VCaP (cell line): ENCODE results near the gene FKBP8.

Source experiments
- H3K27ac ChIP-seq: fragments of 450-650 bp; 2 replicates; pipeline ENCODE4 v1.5.1; 2017
- TF ChIP-seq, protein P1 (sequence below): fragments of 450-650 bp; conservative IDR thresholded peaks from 2 replicates; pipeline ENCODE4 v1.5.1; 2017; ENCODE audit warnings: mild to moderate bottlenecking, moderate library complexity

Gene FKBP8

DNA sequence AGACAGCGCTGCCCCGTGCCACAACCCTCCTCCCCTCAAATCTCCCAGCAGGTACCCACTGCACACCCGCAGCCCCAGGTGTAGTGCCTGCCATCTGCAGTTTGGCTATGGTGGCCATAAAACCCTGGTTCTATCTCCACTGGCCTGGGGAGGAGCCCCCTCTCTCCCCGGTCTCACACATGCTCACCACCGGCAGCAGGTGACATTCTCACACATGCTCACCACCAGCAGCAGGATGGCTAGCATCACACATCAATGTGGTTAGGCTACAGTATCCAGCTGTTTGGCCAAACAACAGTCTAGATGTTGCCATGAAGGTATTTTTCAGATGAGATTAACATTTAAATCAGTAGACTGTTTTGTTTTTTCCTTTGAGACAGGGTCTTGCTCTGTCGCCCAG is 52.6 kb downstream of the FKBP8 start:
- H3K27ac ChIP-seq: no peak overlapping the region
- TF ChIP-seq, protein P1, sequence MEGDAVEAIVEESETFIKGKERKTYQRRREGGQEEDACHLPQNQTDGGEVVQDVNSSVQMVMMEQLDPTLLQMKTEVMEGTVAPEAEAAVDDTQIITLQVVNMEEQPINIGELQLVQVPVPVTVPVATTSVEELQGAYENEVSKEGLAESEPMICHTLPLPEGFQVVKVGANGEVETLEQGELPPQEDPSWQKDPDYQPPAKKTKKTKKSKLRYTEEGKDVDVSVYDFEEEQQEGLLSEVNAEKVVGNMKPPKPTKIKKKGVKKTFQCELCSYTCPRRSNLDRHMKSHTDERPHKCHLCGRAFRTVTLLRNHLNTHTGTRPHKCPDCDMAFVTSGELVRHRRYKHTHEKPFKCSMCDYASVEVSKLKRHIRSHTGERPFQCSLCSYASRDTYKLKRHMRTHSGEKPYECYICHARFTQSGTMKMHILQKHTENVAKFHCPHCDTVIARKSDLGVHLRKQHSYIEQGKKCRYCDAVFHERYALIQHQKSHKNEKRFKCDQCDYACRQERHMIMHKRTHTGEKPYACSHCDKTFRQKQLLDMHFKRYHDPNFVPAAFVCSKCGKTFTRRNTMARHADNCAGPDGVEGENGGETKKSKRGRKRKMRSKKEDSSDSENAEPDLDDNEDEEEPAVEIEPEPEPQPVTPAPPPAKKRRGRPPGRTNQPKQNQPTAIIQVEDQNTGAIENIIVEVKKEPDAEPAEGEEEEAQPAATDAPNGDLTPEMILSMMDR: no peak

DNA sequence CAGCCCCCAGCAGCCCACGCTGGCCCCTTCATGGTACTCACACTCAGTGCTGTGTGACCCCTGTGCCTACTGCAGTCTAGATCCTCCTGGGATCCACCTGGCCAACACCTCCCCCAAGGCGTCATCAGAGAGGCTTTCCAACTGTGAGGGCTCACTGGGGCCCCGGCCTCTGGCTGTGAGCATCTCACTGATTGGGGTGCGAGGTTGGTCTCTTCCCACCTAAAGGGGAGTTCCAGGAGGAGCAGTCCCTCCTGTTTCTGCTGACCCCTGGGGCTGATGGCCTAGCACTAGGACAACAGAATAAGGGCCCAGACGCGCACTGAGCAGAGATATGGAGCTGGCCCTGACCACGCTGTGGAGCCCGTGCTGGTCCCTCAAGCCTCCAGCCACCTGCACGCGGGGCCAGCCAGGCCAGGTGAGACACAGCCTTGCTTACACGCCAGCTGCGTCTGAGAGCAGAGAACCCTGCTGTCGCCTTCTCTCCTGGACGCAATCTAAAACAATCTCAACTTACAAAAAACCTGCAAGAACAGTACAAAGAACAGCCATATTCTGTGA is 53.7 kb downstream of the FKBP8 start:
- TF ChIP-seq, protein P1: no peak
- H3K27ac ChIP-seq: peak overlapping the region; percentile 55

DNA sequence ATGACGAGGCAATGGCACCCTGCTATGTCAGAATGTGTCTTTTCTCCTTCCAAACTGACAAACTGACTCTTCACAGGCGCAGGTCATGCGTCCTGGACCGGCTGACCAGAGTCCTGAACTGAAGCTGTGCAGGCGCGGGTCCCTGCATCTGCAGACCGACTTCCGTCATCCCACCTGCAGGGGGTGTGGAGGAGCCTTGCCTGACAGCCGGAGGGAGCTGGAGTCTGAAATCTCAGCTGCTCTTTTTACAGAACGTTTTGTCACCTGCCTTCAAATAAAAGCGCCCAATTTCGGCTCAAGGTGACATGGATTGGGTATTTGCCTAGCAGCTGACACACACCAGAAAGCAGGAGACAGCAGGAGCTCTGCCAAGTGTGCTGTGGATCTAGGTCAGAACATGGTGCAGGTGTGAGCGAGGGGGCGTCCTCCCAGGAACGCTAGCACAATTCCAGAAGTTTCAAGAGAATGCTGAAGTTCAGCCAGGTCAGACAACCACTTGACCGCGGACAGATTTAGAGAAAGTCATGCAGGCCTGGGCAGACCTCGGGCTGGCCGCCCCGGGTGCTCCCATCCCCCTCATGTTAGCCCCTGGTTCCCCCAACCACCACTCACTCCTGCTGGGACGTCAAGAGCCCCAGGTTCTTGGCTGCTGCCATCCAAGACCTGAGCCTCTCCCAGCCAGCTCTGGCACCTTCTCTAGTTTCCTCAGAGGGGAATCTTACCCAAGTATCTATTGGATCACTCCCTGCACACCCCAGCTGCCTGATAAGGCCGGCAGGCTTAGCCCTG is 54.3 kb downstream of the FKBP8 start:
- peak overlapping the region; percentile 55 for H3K27ac ChIP-seq
- TF ChIP-seq, protein P1: peak; percentile 77

DNA sequence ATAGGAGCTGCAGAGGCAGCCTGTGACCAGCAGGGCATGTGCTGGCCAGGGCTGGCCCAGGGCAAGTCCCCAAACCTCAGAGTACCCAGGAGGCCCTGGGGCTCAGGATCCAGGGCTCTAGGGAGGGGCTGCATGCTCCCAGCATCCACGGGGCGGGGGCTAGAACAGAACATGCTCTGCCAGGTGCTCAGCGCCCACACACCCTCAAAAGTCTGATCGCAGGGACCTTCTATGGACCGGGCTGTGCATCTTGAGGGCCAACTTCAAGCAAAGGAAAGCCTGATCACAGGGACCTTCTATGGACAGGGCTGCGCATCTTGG is 55.0 kb downstream of the FKBP8 start:
- TF ChIP-seq, protein P1: no peak
- peak overlapping the region; percentile 55 for H3K27ac ChIP-seq

DNA sequence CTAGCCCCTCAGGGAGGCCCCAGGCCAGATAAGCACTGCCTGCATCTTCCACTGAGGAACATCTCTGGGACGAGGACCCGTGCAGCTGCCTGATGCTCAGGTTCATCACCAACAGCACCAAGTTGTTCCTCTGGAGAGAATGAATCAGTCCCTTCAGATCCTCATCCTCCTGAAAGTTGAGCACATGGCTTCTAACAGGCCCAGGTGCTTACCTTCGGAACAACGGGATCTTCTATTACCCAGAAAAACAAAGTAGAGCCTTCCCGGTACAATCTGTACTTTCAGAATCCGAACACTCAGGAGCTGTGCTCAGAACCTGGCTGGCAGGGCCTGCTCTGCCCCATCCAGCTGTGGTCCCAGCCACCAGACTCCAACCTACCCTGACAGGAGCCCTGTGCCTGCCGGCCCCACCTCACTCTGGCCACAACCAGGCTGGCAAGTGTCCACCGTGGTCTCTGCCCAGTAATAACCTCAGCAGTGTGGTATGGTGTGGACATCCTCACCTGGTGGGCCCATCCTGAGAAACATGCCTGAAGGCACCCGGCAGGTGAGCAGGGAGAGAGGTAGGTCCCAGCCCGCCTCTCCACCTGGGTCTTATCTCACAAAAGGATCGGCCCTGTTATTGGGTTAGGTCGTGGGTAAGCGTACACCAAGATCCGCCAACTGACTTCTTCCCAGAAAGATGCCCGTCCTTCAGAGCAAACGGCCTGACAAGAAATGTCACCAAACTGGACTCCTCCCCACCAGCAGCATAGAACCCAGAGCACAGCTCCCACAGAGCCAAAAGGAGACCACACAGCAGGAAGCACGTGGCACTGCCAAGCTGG is 55.6 kb downstream of the FKBP8 start:
- peak overlapping the region; percentile 55 for H3K27ac ChIP-seq
- TF ChIP-seq, protein P1: no peak

DNA sequence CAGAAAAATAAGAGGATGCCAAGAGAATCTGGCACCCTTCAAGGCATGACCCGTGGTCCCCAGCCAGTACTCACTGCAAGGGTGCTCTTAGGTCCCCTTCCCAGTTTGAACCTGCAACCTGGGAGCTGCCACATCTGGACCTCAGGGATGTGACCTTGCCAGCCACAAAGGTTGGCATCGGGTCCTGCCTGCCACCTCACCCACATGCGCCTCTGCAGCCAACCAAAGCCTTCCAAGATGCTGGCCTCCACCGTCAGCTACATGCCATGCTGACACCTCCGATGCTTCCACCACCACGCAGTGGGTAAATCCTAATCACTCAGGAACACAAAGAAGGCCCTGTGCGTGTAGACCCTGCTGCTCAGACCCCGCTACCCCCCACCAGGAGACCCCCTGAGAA is 56.6 kb downstream of the FKBP8 start:
- TF ChIP-seq, protein P1: no peak
- no peak overlapping the region for H3K27ac ChIP-seq

DNA sequence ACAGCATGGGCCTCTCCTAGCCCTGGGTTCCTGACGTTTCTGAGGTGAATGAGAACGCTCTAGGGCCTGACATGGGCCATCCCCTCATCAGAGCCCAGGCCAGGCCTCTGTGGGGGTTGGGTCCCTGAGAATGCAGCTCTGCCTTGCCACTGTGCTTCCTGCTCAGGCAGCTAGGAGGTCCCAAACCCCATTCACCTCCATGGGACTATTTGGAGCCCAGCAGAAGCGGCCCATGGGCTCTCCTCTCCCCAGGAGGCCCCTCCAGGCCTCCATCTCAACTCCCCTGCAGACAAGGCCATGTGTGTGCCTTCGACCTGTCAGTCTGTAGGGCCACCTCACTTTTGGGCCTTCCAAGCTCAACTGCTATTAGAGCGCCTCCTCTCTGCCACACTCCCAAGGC is 58.4 kb downstream of the FKBP8 start:
- TF ChIP-seq, protein P1: no peak
- H3K27ac ChIP-seq: no peak overlapping the region
